ENCODE data around the gene PSMA7.
A peak's percentile ranks its signal among the peaks of the same experiment; 100 is the strongest.
"Not testable (repeated sequence)": the region's sequence is repeated elsewhere in the genome, so short reads cannot be mapped to it uniquely, and the experiment has no call there.

The PSMA7 gene

GRCh38 chr20:62155428-62156253 is 12.4 kb upstream of the PSMA7 start:
- no peak for DNase-seq (ENCODE audit: low spot score)

- no peak for DNase-seq (ENCODE audit: low spot score)
These were observed 8.7 kb upstream of the PSMA7 start for GRCh38 chr20:62151835-62152364.

- DNase-seq (ENCODE audit: low spot score): no peak
These were observed 8.0 kb upstream of the PSMA7 start for GRCh38 chr20:62151225-62151624.

DNA sequence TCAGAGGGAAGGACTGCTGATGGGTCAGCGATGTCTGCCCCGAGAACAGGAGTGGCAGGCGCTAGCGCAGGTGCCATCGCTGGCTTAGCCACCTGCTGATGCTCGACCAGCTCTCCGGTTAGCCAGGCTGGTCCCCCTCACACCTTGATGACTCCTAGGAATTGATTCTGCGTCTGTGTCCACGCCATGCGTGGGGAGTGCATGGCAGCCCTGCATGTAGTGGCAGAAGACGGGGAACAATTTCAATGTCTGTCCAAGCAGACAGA is 7.0 kb upstream of the PSMA7 start:
- DNase-seq (ENCODE audit: low spot score): no peak

DNA sequence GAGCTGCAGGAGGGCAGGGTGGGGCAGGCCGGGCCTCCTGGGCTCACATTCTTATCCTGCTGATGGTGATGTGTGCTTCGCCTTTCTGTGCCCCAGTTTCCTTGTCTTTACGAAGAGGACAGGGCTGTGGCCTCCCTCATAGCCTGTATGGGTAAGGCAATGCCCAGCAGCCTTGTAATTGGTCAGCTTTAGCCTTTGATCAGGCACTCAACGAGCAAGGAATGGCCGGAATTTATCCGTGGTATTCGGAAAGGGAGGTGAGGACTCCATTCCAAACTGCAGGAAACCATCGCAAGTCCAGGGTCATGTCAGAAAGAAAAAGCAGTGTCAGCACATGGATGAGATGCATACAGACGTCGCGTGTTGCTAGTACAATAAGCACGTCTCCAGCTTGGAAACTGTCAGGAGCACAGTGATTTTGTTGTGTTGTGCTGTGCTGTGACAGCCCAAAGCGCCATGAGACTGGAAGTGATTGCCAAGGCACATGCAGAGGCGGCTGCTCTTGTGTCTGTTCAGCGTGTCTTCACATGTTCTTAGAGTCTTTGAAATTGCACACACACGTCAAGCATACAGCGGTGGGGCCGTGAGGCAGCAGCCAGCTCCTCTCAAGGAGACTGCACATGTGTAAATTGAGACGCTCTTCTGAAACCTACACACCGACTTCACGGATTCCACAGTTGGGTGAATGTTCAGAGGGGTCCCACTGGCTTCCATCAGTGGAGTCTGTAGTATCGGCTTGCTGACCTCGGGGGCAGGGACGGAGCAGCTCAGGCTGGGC is 6.5 kb upstream of the PSMA7 start:
- DNase-seq (ENCODE audit: low spot score): peak; percentile 45

GRCh38 chr20:62148908-62149314 is 5.7 kb upstream of the PSMA7 start:
- DNase-seq (ENCODE audit: low spot score): no peak

DNA sequence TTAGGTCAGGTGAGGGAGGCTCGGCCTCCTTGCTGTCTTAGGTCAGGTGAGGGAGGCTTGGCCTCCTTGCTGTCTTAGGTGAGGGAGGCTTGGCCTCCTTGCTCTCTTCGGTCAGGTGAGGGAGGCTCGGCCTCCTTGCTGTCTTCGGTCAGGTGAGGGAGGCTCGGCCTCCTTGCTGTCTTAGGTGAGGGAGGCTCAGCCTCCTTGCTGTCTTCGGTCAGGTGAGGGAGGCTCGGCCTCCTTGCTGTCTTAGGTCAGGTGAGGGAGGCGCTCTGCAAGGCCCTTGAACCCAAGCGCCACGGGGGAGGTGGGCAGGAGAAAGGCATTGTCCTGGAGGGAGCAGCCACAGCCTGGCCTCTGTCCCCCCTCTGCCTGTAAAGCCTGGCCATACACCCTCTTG is 5.2 kb upstream of the PSMA7 start:
- DNase-seq (ENCODE audit: low spot score): not testable (repeated sequence)

DNA sequence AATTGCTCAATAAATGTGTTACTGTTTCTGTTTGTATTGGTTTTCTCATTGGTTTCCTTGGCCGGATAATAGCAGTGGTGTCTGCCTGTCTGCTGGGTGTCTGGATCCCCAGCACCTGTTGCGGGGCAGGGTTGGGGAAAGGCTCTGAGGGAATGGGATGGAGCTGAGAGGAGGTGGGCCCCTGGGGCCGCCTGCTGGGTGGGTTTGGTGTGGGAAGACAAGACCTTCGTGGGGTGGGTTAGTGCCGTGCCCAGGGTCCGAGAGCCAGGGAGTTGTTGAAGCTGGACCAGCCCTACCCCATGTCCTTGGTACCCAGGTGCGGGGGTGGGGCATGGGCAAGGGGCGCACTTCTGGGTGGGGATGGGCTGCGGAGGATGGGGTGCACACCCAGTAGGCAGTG is 4.3 kb upstream of the PSMA7 start:
- DNase-seq (ENCODE audit: low spot score): no peak

GRCh38 chr20:62147125-62147524 is 3.9 kb upstream of the PSMA7 start:
- DNase-seq (ENCODE audit: low spot score): no peak

DNA sequence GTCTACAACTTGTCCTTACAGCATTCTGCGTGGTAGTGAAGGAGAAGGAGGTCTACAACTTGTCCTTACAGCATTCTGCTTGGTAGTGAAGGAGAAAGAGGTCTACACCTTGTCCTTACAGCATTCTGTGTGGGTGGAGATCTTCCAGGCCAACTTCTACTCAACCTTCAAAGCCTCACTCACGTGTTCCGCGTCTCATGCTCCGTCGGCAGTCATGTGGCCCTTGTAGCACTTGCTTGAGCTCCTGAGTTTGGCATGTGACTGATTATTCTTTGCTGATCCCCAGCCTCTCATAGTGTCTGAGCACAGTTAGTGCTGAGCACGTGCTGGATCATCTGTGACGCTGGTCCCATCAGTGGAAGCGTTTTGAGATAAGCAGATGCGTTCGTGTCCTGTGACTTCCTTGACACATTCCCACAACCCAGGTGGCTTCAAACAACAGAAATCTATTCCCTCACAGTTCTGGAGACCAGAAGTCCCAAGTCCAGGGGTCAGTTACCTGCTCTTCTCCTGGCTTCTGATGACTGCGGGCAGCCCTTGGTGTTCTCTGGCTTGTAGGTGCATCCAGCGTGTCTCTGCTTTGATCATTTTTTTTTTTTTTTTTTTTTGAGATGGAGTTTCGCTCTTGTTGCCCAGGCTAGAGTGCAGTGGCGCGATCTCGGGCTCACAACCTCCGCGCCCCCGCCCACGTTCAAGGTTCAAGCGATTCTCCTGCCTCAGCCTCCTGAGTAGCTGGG is 3.0 kb upstream of the PSMA7 start:
- DNase-seq (ENCODE audit: low spot score): no peak

- no peak for DNase-seq (ENCODE audit: low spot score)
These were observed 2.5 kb upstream of the PSMA7 start for GRCh38 chr20:62145688-62146018.

GRCh38 chr20:62143957-62144825 is 997 bp upstream of the PSMA7 start:
- peak; percentile 86 for DNase-seq (ENCODE audit: low spot score)

GRCh38 chr20:62142252-62143080 is 728 bp downstream of the PSMA7 start:
- DNase-seq (ENCODE audit: low spot score): peak; percentile 39

- DNase-seq (ENCODE audit: low spot score): no peak
These were observed 1.6 kb downstream of the PSMA7 start for GRCh38 chr20:62141397-62142251.

DNA sequence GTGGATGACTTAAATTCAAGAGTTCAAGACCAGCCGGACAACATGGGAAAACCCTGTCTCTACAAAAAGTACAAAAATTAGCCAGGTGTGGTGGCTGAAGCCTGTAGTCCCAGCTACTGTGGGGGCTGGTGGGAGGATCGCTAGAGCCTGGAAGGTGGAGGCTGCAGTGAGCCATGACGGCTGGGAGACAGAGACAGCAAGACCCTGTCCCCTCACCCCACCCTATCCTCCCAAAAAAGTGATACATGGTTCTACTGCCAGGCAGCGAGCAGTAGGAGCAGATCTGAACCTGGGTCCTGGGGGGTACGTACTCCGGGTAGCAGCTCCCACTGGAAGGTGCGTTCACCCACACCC is 2.2 kb downstream of the PSMA7 start:
- DNase-seq (ENCODE audit: low spot score): no peak

DNA sequence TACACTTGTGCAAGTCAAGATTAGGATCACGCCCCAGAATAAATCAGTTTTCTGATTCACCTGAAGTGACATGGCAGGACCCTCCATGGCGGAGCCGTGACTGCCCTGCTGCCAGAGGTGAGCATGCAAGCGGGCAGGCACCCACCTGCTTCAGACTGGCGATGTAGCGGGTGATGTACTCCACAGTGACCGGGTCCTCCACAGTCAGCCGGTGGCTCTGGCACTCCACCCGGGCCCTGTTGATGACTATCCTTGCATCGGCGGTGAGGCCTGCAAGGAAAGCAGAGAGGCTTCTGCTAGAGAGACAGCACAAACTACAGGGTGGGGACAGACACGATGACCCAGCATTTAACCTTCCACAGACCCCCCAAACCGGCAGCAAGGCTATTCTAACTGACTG is 3.6 kb downstream of the PSMA7 start:
- DNase-seq (ENCODE audit: low spot score): no peak

DNA sequence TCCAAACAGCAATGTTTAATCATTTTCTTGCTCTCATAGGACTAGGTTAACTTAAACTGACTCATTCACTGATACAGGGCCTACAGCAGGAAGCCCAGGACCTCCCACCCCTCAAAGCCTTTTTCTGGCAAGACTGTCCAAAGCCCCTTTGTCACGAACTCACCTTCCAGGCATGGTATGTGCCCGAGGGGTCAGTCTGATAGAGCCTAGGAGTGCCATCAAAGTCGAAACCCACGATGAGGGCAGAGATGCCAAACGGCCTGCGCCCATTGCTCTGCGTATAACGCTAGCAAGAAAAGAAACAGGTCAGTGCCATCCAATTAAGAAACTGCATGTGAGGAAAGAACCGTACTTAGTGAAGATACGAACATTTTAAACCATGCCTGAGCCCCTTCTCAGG is 4.3 kb downstream of the PSMA7 start:
- no peak for DNase-seq (ENCODE audit: low spot score)

- DNase-seq (ENCODE audit: low spot score): no peak
These were observed 5.0 kb downstream of the PSMA7 start for GRCh38 chr20:62138204-62138543.

DNA sequence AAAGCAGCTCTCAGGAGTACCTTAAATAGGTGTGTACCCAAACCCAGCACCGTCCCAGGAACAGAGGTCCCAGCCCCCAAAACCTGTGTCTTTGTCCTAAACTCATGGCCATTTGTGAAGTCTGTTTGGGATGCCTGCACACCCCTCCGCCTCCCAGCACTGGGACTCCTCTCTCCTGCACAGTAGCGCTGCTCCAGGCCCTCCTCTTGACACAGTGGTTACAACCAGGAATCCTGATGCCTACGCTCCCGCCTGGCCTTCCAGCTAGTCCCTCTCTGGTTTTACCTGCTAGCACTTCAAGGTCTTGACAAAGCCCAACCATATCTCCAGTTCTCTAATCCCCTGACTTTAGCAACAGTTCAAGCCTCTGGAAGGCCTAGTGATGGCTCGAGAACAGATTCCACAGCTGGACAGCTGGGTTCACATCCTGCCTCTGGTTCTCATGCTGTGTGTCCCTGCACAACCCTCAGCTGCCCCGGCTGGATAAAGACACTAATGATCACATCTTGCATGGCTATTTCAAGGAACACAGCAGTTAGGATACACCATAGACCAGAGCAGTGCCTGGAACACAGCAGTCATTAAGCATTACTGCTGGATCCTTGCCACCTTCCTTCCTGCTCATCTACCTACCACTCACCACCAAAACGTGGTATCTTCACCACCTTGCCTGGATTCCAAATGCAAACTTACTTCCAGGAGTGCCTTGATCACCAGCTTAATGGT is 5.6 kb downstream of the PSMA7 start:
- no peak for DNase-seq (ENCODE audit: low spot score)

DNA sequence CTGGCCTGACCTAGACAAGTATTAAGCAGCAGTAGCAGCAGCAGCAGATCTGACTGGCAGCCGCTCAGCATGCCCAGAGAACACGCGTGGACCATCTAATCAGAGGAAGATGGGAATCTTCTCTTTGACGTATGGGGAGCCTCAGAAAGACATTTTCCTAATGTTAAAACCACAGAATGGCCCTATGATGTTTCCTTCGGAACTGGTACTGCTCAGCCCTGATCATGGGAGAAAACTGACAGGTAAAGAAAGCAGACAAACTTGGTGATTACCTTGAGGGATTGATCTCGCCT is 6.2 kb downstream of the PSMA7 start:
- no peak for DNase-seq (ENCODE audit: low spot score)
